ENCODE measurements around the gene HDAC5. TPM values are rescaled to one million over a fixed set of nuclear protein-coding genes. Genes with fewer than 3 reads are reported as not detected.
"Not testable (repeated sequence)": the region's sequence is repeated elsewhere in the genome, so short reads cannot be mapped to it uniquely, and the experiment has no call there.

Gene HDAC5
- total RNA-seq, 1 donor from 2014 or later = 86.9 TPM

DNA sequence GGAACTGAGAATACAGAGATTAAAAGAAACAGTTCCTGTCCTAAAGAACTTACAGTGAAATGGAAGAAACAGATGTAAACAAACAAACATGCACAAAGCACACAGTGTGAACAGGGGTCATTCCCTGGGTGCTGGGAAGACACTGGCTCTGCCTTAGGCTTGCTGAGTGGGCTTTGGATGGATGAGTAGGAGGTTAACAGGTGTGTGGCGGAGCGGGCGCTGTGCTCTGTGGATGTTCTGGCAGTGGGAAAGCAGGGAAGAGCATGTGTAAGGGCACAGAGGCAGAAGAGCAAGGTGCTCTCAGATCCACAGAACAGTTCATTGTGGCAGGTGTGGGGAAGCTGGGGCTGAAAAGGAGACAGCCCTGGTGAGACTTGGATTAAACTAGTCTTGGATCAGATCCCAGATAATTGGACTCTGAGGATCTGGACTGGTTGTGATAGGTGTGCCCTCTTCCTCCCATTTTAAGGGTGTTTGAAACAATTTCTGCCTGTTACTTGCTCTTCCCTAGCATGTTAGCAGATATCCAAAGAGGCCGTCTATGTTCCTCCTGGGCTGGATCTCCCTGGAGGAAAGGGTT is 26.4 kb upstream of the HDAC5 start:
- TF ChIP-seq, protein P1, sequence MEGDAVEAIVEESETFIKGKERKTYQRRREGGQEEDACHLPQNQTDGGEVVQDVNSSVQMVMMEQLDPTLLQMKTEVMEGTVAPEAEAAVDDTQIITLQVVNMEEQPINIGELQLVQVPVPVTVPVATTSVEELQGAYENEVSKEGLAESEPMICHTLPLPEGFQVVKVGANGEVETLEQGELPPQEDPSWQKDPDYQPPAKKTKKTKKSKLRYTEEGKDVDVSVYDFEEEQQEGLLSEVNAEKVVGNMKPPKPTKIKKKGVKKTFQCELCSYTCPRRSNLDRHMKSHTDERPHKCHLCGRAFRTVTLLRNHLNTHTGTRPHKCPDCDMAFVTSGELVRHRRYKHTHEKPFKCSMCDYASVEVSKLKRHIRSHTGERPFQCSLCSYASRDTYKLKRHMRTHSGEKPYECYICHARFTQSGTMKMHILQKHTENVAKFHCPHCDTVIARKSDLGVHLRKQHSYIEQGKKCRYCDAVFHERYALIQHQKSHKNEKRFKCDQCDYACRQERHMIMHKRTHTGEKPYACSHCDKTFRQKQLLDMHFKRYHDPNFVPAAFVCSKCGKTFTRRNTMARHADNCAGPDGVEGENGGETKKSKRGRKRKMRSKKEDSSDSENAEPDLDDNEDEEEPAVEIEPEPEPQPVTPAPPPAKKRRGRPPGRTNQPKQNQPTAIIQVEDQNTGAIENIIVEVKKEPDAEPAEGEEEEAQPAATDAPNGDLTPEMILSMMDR (IDR thresholded peaks at IDR 0.05) = no peak
- no peak for TF ChIP-seq POLR2AphosphoS5 (IDR thresholded peaks at IDR 0.05; ENCODE audit: insufficient read depth in 1 of 2, low read depth in 1 of 2)
- TF ChIP-seq POLR2A (IDR thresholded peaks at IDR 0.05) = no peak
- intact Hi-C loops (cut with DNase I) = no loop called here

DNA sequence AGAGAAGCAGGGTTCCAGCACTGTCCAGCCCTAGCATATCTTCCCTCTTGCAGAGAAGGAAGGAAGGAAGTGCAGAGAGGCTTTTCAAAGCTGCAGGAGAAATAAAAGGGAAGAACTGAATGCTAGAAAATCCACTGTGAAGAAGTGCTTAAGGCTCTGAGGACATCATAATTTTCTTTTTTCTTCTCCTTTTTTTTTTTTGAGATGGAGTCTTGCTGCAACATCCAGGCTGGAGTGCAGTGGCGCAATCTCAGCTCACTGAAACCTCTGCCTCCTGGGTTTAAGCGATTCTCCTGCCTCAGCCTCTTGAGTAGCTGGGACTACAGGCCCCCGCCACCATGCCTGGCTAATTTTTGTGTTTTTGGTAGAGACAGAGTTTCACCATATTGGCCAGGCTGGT is 25.6 kb upstream of the HDAC5 start:
- H3K36me3 ChIP-seq; H3K9me3 ChIP-seq; DNase-seq (ENCODE audit: extremely low spot score in 2 of 2); H3K27me3 ChIP-seq; intact Hi-C loops (cut with DNase I); H3K4me3 ChIP-seq; H3K27ac ChIP-seq; H3K4me1 ChIP-seq: not testable (repeated sequence)

More for the DNA sequence above, 26.4 kb upstream of the HDAC5 start:
- H3K27me3 ChIP-seq = no peaks in the 10 kb centered on the region
- H3K4me3 ChIP-seq = no peak overlapping the region
- no peaks in the 10 kb centered on the region for H3K4me1 ChIP-seq
- no peak for DNase-seq (ENCODE audit: extremely low spot score in 2 of 2)
- H3K9me3 ChIP-seq = no peaks in the 10 kb centered on the region
- H3K27ac ChIP-seq = no peak overlapping the region
- no peaks in the 10 kb centered on the region for H3K36me3 ChIP-seq

DNA sequence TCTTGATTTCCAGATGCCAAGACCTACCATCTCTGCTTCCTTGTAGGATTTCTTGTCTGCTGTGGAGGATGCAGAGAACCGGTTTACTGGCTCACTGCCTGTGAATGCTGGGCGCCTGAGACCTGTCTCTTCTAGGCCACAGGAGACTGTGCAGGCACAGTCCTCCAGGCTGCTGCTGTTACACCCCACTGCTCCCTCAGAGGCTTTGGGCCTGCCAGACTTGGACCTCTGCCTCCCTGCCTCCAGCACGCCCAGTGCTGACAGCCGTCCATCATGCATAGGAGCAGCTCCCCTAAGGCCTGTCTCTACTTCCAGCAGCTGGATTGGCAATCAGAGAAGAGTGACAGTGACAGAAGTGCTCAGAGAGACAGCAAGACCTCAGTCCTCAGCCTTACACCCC is 24.4 kb upstream of the HDAC5 start:
- TF ChIP-seq POLR2AphosphoS5 (IDR thresholded peaks at IDR 0.05; ENCODE audit: insufficient read depth in 1 of 2, low read depth in 1 of 2) (no peak), POLR2A (IDR thresholded peaks at IDR 0.05) (no peak)
- TF ChIP-seq, protein P1 (IDR thresholded peaks at IDR 0.05) = no peak
- Histone ChIP-seq H3K27me3 (no peaks in the 10 kb centered on the region), H3K27ac (no peak overlapping the region), H3K36me3 (no peaks in the 10 kb centered on the region), H3K9me3 (no peaks in the 10 kb centered on the region), H3K4me1 (peaks cover under 1% of the 10 kb centered on the region), H3K4me3 (no peak overlapping the region)
- DNase-seq (ENCODE audit: extremely low spot score in 2 of 2) = no peak
- intact Hi-C loops (cut with DNase I) = no loop called here

DNA sequence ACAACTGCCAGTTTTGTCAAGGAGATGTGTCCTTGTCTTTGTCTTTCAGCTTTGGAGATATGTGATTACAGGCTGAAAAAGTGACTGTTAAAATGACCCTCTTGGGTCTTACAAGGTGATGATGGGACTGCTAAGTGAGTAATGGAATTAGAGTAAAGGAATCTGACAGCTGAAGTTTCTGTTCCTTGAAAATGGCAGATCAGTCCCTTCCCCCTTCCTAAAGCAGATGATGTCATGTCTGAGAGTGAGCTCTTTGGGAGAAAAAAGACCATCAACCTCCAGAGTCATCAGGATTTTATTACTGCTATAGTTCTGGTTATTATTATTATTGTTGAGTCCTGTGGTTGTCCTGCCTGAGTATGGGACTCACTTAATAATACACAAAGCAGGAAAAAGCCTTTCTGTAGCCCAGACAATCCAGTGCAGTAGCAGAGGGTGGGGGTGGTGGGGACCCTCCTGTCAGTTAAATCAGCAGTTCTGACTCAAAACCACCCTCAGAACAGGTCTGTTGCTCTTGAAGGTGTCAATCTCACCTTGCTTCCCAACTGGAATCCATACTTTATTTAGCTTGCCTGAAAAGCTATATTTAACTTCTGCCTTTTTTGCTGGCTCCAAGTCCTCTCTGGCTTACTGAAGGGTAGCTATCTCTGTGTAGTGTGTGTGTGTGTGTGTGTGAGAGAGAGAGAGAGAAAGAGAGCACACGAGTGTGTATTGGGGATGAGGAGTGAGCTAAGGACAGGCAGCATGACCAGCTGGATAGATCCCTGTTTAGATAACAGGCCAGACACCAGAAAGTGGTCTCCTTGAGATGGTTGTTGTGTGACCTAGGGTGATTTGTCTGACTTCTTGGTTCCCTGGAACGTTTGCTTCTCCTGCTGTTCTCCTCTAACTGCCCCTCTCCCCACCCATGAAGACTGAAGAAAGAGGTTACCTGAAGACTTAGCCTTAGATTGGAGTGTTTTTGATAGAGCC is 23.2 kb upstream of the HDAC5 start:
- H3K27me3 ChIP-seq = no peaks in the 10 kb centered on the region
- intact Hi-C loops (cut with DNase I) = no loop called here
- H3K9me3 ChIP-seq = no peaks in the 10 kb centered on the region
- no peak overlapping the region for H3K27ac ChIP-seq
- no peak for DNase-seq (ENCODE audit: extremely low spot score in 2 of 2)
- no peaks in the 10 kb centered on the region for H3K36me3 ChIP-seq
- no peak overlapping the region for H3K4me3 ChIP-seq
- no peak for TF ChIP-seq POLR2A (IDR thresholded peaks at IDR 0.05)
- TF ChIP-seq POLR2AphosphoS5 (IDR thresholded peaks at IDR 0.05; ENCODE audit: insufficient read depth in 1 of 2, low read depth in 1 of 2) = no peak
- TF ChIP-seq, protein P1 (IDR thresholded peaks at IDR 0.05) = no peak
- H3K4me1 ChIP-seq = peaks cover 10% of the 10 kb centered on the region

DNA sequence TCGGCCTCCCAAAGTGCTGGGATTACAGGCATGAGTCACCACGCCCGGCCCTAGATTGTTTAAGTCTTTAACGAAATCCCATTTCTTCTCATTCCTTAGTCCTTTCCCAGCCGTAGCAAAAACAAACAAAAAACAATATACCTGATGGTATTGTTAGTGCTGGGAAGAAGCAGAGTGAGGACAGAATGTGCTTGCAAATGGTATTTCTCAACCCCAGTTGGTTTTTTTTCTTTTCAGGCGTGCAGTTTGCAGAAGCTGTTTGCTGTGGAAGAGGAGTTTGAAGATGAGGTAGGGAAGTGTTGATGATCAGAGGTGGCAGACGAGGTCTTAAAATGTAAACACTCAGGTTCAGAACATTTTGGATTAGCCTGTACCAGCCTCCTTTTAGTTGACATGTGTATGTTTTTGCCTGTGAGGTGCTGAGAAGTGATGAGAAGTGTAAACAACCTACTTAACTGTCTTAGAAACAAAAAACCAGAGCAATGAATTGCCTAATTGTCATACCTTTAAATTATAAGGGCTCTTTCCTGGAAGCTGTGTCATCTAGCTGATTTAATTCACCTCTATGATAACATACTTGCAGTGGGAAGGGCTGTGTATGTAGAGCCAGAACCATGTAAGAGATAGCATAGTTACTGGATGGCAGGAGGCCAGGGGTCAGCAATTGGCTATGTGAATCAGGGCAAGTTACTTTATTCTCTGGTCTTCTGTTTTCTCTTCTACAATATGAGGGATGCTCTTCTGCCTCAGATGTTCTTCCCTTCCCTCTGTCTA is 21.7 kb upstream of the HDAC5 start:
- no peak overlapping the region for H3K4me3 ChIP-seq
- no peaks in the 10 kb centered on the region for H3K36me3 ChIP-seq
- H3K4me1 ChIP-seq = peaks cover 15% of the 10 kb centered on the region
- DNase-seq (ENCODE audit: extremely low spot score in 2 of 2) = no peak
- H3K27ac ChIP-seq = no peak overlapping the region
- H3K9me3 ChIP-seq = no peaks in the 10 kb centered on the region
- intact Hi-C loops (cut with DNase I) = no loop called here
- no peaks in the 10 kb centered on the region for H3K27me3 ChIP-seq
- TF ChIP-seq, protein P1 (IDR thresholded peaks at IDR 0.05) = no peak
- no peak for TF ChIP-seq POLR2A (IDR thresholded peaks at IDR 0.05)
- TF ChIP-seq POLR2AphosphoS5 (IDR thresholded peaks at IDR 0.05; ENCODE audit: insufficient read depth in 1 of 2, low read depth in 1 of 2) = no peak

DNA sequence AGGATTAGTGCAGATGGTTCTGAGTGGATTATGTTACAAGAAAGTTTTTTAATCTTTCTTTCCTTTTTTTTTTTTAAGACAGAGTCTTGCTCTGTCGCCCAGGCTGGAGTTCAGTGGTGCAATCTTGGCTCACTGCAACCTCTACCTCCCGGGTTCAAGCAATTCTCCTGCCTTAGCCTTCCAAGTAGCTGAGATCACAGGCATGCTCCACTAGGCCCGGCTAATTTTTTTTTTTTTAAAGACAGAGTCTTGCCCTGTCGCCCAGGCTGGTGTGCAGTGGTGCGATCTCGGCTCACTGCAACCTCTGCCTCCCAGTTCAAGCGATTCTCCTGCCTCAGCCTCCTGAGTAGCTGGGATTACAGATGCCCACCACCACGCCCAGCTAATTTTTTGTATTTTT is 20.5 kb upstream of the HDAC5 start:
- H3K27ac ChIP-seq; DNase-seq (ENCODE audit: extremely low spot score in 2 of 2); H3K4me3 ChIP-seq; H3K9me3 ChIP-seq; intact Hi-C loops (cut with DNase I); H3K36me3 ChIP-seq; H3K27me3 ChIP-seq: not testable (repeated sequence)
- H3K4me1 ChIP-seq = peaks cover 15% of the 10 kb centered on the region
